Liver (tissue), 9 donors: ENCODE measurements around the gene LYVE1. TPM values are rescaled to one million over a fixed set of nuclear protein-coding genes. Genes with fewer than 3 reads are reported as not detected.

Experiments
- DNase-seq: peaks from one replicate; pipeline ENCODE4 v3.0.0-alpha.2; 2017; ENCODE audit warnings: low spot score
- H3K27ac ChIP-seq, 2 donors: one replicate each; pipeline ENCODE4 v1.7.0; 2013; ENCODE audit warnings: inconsistent platforms in 2 of 2, low read length in 2 of 2, control low read depth in 1 of 2, low read depth in 1 of 2, mild to moderate bottlenecking in 1 of 2
- H3K27me3 ChIP-seq, 4 donors: one replicate each; pipeline versions ENCODE4 v1.6.1 to v1.7.0; 2013; ENCODE audit warnings: low read length in 3 of 4, inconsistent platforms in 1 of 4, mild to moderate bottlenecking in 1 of 4, moderate library complexity in 1 of 4; ENCODE audit not compliant: control insufficient read depth in 4 of 4, insufficient read depth in 4 of 4
- H3K36me3 ChIP-seq, 4 donors: one replicate each; pipeline versions ENCODE4 v1.6.1 to v1.7.0; 2013; ENCODE audit warnings: low read length in 3 of 4, mild to moderate bottlenecking in 3 of 4, low read depth in 1 of 4, moderate library complexity in 1 of 4; ENCODE audit not compliant: control insufficient read depth in 4 of 4, insufficient read depth in 3 of 4
- H3K4me1 ChIP-seq, 4 donors: one replicate each; pipeline versions ENCODE4 v1.6.1 to v1.7.0; 2013; ENCODE audit warnings: low read length in 3 of 4, mild to moderate bottlenecking in 3 of 4, moderate library complexity in 1 of 4; ENCODE audit not compliant: control insufficient read depth in 4 of 4, insufficient read depth in 4 of 4
- H3K4me3 ChIP-seq, 3 donors: one replicate each; pipeline versions ENCODE4 v1.6.1 to v1.7.0; 2013; ENCODE audit warnings: low read length in 3 of 3, control low read depth in 1 of 3, low read depth in 1 of 3, mild to moderate bottlenecking in 1 of 3
- H3K9ac ChIP-seq, 2 donors: one replicate each; pipeline ENCODE4 v1.7.0; 2013; ENCODE audit warnings: low read length in 2 of 2, mild to moderate bottlenecking in 2 of 2, moderate library complexity in 2 of 2, control low read depth in 1 of 2, low read depth in 1 of 2
- H3K9me3 ChIP-seq, 4 donors: one replicate each; pipeline versions ENCODE4 v1.6.1 to v1.7.0; 2013; ENCODE audit warnings: low read length in 3 of 4; ENCODE audit not compliant: control insufficient read depth in 4 of 4
- EGR1 ChIP-seq, 2 donors: IDR thresholded peaks; 2 replicates each; pipeline ENCODE4 v1.6.1; 2016 to 2018; ENCODE audit warnings: antibody characterized with exemption in 2 of 2, low read depth in 2 of 2
- FOXA1 ChIP-seq: IDR thresholded peaks from 2 replicates; pipeline ENCODE4 v1.6.1; 2016; ENCODE audit warnings: antibody characterized with exemption
- FOXA2 ChIP-seq: IDR thresholded peaks from 2 replicates; pipeline ENCODE4 v1.6.1; 2016; ENCODE audit warnings: antibody characterized with exemption
- GABPA ChIP-seq, 2 donors: IDR thresholded peaks in 1 of 2; conservative IDR thresholded peaks in 1 of 2; 2 replicates each; pipeline ENCODE4 v1.6.1; 2016; ENCODE audit warnings: antibody characterized with exemption in 2 of 2, mild to moderate bottlenecking in 1 of 2, moderate library complexity in 1 of 2
- HNF4A ChIP-seq, 2 donors: conservative IDR thresholded peaks; 2 replicates each; pipeline ENCODE4 v1.6.1; 2016; ENCODE audit warnings: antibody characterized with exemption in 2 of 2, mild to moderate bottlenecking in 2 of 2
- HNF4G ChIP-seq: IDR thresholded peaks from 2 replicates; pipeline ENCODE4 v1.6.1; 2016; ENCODE audit warnings: antibody characterized with exemption
- JUND ChIP-seq, 2 donors: IDR thresholded peaks; 2 replicates each; pipeline ENCODE4 v1.6.1; 2016; ENCODE audit warnings: antibody characterized with exemption in 2 of 2
- RAD21 ChIP-seq, 2 donors: IDR thresholded peaks; 2 replicates each; pipeline ENCODE4 v1.6.1; 2016; ENCODE audit warnings: antibody characterized with exemption in 2 of 2, mild to moderate bottlenecking in 2 of 2
- RXRA ChIP-seq, 2 donors: IDR thresholded peaks; 2 replicates each; pipeline ENCODE4 v1.6.1; 2017 to 2018; ENCODE audit warnings: antibody characterized with exemption in 2 of 2, mild to moderate bottlenecking in 1 of 2
- SP1 ChIP-seq: IDR thresholded peaks from 2 replicates; pipeline ENCODE4 v1.6.1; 2018; ENCODE audit warnings: antibody characterized with exemption, mild to moderate bottlenecking
- TAF1 ChIP-seq: conservative IDR thresholded peaks from 2 replicates; pipeline ENCODE4 v1.6.1; 2016; ENCODE audit warnings: antibody characterized with exemption, mild to moderate bottlenecking
- YY1 ChIP-seq: IDR thresholded peaks from 2 replicates; pipeline ENCODE4 v1.6.1; 2016; ENCODE audit warnings: antibody characterized with exemption, mild to moderate bottlenecking
- WGBS: extraction: QIAGEN DNeasy Blood & Tissue Kit; methylation state at CpG from one replicate; pipeline ENCODE4 v1.1.7; 2013; 5-methylcytosine and 5-hydroxymethylcytosine counted together
- polyA plus RNA-seq, 2 donors: library from polyadenylated mRNA; stranded (reverse) in 1 of 2; unstranded in 1 of 2; fragments of 200-250 nt in 1 of 2; fragments of >200 nt in 1 of 2; fragmentation: Nextera tagmentation in 1 of 2; extraction: Ambion mirVana in 1 of 2; gene quantifications; one replicate each; pipeline versions ENCODE4 v1.2.1 to v1.2.3, GENCODE V29; 2013 to 2015
- total RNA-seq, 2 donors: library from RNA; depleted of rRNA; stranded (reverse); fragments of >200 nt; gene quantifications; one replicate each; pipeline ENCODE4 v1.2.3, GENCODE V29; 2014
- TF ChIP-seq, protein P1 (sequence below): fragments of 150-350 bp; IDR thresholded peaks from 2 replicates; pipeline ENCODE4 v1.5.1; 2017; ENCODE audit warnings: improper control_type of control experiment, low read depth, low read length; ENCODE audit not compliant: missing input control
- TF ChIP-seq, protein P2 (sequence below): IDR thresholded peaks from 2 replicates; pipeline ENCODE4 v1.6.1; 2016; ENCODE audit warnings: antibody characterized with exemption
- TF ChIP-seq, protein P3 (sequence below): IDR thresholded peaks from 2 replicates; pipeline ENCODE4 v1.6.1; 2016; ENCODE audit warnings: antibody characterized with exemption
- TF ChIP-seq, protein P4 (sequence below): IDR thresholded peaks from 2 replicates; pipeline ENCODE4 v1.6.1; 2016; ENCODE audit warnings: antibody characterized with exemption
- donor health status: healthy.
- donor health status: healthy.
- donor health status: healthy.
- donor health status: healthy.
- donor health status: healthy.

Gene LYVE1
- total and polyA plus RNA-seq, 4 donors, result 11.3 to 46.7 (median 28.3) TPM

DNA sequence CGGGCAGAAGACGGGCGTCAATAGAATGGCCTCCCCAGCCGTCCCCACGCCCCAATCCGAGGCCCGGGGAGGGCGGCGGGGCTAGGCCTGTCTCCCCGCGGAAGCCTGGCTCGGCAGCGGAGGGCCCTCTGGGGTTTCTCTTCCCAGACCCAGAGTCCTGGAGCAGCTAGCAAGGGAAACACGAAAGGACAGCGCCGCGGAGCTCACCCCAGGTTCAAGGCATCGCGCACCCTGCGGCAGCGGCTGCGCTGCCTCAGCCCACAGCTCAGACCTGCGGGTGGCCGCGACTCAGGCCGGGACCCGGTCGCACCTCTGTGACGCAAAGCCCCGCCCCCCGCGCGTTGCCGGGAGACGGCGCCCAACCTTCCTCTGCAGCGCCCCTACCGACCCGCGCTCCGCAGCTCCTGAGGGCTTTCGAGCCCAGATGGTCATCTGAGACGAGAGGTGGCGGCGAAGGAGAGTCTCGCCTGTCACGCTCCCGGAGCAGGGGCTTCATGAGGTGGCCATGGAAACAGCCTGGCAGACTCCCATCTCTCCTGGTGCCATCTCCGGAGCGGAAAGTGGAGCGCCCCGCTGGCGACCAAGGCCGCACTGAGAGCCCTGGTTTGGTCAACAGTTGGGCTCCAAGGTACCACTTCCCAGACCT is 27.4 kb downstream of the LYVE1 start, which contains the start of gene RNF141:
Gene RNF141, minus strand, starts transcription at position 273 of the 646 bp plus-strand sequence. CDS start 7,029 bp downstream, outside the sequence.
- WGBS, result 1% methylated on average over 54 of the region's 54 CpGs
- TF ChIP-seq, protein P1, sequence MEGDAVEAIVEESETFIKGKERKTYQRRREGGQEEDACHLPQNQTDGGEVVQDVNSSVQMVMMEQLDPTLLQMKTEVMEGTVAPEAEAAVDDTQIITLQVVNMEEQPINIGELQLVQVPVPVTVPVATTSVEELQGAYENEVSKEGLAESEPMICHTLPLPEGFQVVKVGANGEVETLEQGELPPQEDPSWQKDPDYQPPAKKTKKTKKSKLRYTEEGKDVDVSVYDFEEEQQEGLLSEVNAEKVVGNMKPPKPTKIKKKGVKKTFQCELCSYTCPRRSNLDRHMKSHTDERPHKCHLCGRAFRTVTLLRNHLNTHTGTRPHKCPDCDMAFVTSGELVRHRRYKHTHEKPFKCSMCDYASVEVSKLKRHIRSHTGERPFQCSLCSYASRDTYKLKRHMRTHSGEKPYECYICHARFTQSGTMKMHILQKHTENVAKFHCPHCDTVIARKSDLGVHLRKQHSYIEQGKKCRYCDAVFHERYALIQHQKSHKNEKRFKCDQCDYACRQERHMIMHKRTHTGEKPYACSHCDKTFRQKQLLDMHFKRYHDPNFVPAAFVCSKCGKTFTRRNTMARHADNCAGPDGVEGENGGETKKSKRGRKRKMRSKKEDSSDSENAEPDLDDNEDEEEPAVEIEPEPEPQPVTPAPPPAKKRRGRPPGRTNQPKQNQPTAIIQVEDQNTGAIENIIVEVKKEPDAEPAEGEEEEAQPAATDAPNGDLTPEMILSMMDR, result peak; percentile 75
- TF ChIP-seq RAD21 (IDR thresholded peaks at IDR 0.05) (peak in 1 of 2 donors; percentile 65), JUND (IDR thresholded peaks at IDR 0.05) (no peak), SP1 (peak; percentile 62), YY1 (peak; percentile 85), TAF1 (no peak), HNF4A (conservative IDR thresholded peaks at IDR 0.05) (no peak), RXRA (IDR thresholded peaks at IDR 0.05) (no peak)
- peak within 1 kb of the TSS; percentile 77 to 87 for H3K27ac ChIP-seq

DNA sequence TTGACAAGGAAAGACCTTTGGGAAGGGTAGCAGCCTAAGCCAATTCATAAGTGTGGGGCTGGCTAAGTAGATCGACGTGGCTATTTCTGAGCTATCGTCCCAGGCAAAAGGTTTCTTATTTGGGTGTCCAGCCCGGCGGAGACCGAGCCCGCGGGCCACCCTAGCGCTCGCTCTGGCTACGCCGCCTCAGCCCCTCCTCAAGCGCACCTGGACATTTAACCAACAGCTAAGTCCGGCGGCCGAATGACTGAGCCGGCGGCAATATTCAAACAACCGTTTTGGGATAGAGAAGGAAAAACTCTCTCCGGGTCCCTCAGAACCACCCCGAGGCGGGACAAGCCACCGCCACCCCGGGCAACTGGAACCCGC is 27.9 kb downstream of the LYVE1 start:
- DNase-seq, result no peak
- Histone ChIP-seq H3K9me3 (no peaks in the 10 kb centered on the region), H3K27me3 (no peaks in the 10 kb centered on the region), H3K36me3 (no peaks in the 10 kb centered on the region), H3K4me1 (peaks cover 0 to 10% (median 7%) of the 10 kb centered on the region in 4 donors), H3K4me3 (peak overlapping the region; percentile 88 to 91 (median 91)), H3K27ac (peak overlapping the region; percentile 77 to 87), H3K9ac (peak overlapping the region; percentile 82 to 98)
- TF ChIP-seq FOXA1, result no peak
- TF ChIP-seq GABPA (IDR thresholded peaks at IDR 0.05 in 1 of 2, conservative IDR thresholded peaks at IDR 0.05 in 1 of 2), result no peak
- TF ChIP-seq JUND (IDR thresholded peaks at IDR 0.05), result no peak
- no peak for TF ChIP-seq EGR1 (IDR thresholded peaks at IDR 0.05; ENCODE audit: low read depth in 2 of 2)
- no peak for TF ChIP-seq HNF4G
- no peak for TF ChIP-seq RXRA (IDR thresholded peaks at IDR 0.05)
- TF ChIP-seq FOXA2, result no peak
- TF ChIP-seq RAD21 (IDR thresholded peaks at IDR 0.05), result no peak
- TF ChIP-seq, protein P2, sequence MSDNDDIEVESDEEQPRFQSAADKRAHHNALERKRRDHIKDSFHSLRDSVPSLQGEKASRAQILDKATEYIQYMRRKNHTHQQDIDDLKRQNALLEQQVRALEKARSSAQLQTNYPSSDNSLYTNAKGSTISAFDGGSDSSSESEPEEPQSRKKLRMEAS, result no peak
- no peak for TF ChIP-seq TAF1
- no peak for TF ChIP-seq HNF4A (conservative IDR thresholded peaks at IDR 0.05)
- TF ChIP-seq, protein P3, sequence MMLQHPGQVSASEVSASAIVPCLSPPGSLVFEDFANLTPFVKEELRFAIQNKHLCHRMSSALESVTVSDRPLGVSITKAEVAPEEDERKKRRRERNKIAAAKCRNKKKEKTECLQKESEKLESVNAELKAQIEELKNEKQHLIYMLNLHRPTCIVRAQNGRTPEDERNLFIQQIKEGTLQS, result no peak
- under 1% methylated on average over 25 of the region's 25 CpGs for WGBS

More for the DNA sequence above, 27.4 kb downstream of the LYVE1 start, which contains the start of gene RNF141:
- Histone ChIP-seq H3K4me1 (peaks cover 0 to 10% (median 7%) of the 10 kb centered on the region in 4 donors), H3K4me3 (peak within 1 kb of the TSS; percentile 88 to 91 (median 91)), H3K27me3 (no peaks in the 10 kb centered on the region), H3K36me3 (no peaks in the 10 kb centered on the region), H3K9ac (peak within 1 kb of the TSS; percentile 82 to 98), H3K9me3 (no peaks in the 10 kb centered on the region)
- DNase-seq, result peak; percentile 99

DNA sequence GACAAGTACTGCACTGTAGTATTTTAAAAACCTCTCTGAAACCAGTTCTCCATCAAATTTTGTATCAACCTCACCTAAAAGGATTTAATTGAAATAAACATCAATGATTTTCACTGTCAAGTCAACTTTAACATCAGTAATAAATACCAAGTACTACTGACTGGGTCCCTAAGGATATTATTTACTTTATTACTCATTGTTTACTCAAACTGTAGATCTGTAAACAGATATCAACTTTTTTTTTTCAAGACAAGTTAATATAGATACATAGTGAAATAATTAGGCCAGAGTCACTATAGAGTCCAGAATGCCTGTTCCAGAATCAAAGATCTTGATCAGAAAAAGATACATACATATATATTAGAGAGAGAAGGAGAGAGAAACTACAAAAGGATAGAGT is 29.1 kb downstream of the LYVE1 start:
- Histone ChIP-seq H3K9ac (no peak overlapping the region), H3K27me3 (no peaks in the 10 kb centered on the region), H3K27ac (no peak overlapping the region), H3K4me3 (no peak overlapping the region), H3K4me1 (peaks cover 0 to 10% (median 7%) of the 10 kb centered on the region in 4 donors), H3K9me3 (no peaks in the 10 kb centered on the region), H3K36me3 (no peaks in the 10 kb centered on the region)
- no peak for DNase-seq
- TF ChIP-seq GABPA (IDR thresholded peaks at IDR 0.05 in 1 of 2, conservative IDR thresholded peaks at IDR 0.05 in 1 of 2), result no peak
- TF ChIP-seq, protein P4, sequence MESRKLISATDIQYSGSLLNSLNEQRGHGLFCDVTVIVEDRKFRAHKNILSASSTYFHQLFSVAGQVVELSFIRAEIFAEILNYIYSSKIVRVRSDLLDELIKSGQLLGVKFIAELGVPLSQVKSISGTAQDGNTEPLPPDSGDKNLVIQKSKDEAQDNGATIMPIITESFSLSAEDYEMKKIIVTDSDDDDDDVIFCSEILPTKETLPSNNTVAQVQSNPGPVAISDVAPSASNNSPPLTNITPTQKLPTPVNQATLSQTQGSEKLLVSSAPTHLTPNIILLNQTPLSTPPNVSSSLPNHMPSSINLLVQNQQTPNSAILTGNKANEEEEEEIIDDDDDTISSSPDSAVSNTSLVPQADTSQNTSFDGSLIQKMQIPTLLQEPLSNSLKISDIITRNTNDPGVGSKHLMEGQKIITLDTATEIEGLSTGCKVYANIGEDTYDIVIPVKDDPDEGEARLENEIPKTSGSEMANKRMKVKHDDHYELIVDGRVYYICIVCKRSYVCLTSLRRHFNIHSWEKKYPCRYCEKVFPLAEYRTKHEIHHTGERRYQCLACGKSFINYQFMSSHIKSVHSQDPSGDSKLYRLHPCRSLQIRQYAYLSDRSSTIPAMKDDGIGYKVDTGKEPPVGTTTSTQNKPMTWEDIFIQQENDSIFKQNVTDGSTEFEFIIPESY, result no peak
- TF ChIP-seq FOXA1, result no peak
- no peak for TF ChIP-seq JUND (IDR thresholded peaks at IDR 0.05)
- no peak for TF ChIP-seq SP1
- TF ChIP-seq HNF4G, result no peak
- no peak for TF ChIP-seq YY1
